DLD1 (cell line): ENCODE results near the gene TRAF3IP3.

Source experiments
- in situ Hi-C: cut with HindIII; loops from 2 replicates; pipeline ENCODE4 v1.10.0; 2017; ENCODE audit warnings: low sequenced_read_pairs

The TRAF3IP3 gene

GRCh38 chr1:209766051-209766450, 10.2 kb downstream of the TRAF3IP3 start:
- in situ Hi-C loops = no loop called here

- in situ Hi-C loops = no loop called here
Measured at GRCh38 chr1:209767096-209767495, 11.2 kb downstream of the TRAF3IP3 start.

GRCh38 chr1:209767706-209768105, 11.9 kb downstream of the TRAF3IP3 start:
- in situ Hi-C loops = no loop called here

GRCh38 chr1:209768354-209768774, 12.5 kb downstream of the TRAF3IP3 start:
- in situ Hi-C loops = no loop called here

GRCh38 chr1:209769171-209769904, 13.5 kb downstream of the TRAF3IP3 start:
- in situ Hi-C loops = no loop called here

GRCh38 chr1:209769971-209770370, 14.1 kb downstream of the TRAF3IP3 start:
- in situ Hi-C loops = no loop called here

- in situ Hi-C loops = no loop called here
Measured at GRCh38 chr1:209770636-209771415, 15.0 kb downstream of the TRAF3IP3 start.

GRCh38 chr1:209772126-209772525, 16.3 kb downstream of the TRAF3IP3 start:
- in situ Hi-C loops = no loop called here

GRCh38 chr1:209774592-209774991, 18.7 kb downstream of the TRAF3IP3 start:
- in situ Hi-C loops = no loop called here

GRCh38 chr1:209775678-209776077, 19.8 kb downstream of the TRAF3IP3 start:
- in situ Hi-C loops = no loop called here

GRCh38 chr1:209777587-209777986, 21.7 kb downstream of the TRAF3IP3 start:
- in situ Hi-C loops = no loop called here

- in situ Hi-C loops = no loop called here
Measured at GRCh38 chr1:209778102-209778501, 22.2 kb downstream of the TRAF3IP3 start.

- in situ Hi-C loops = no loop called here
Measured at GRCh38 chr1:209780268-209780667, 24.4 kb downstream of the TRAF3IP3 start.

GRCh38 chr1:209783386-209783785, 27.5 kb downstream of the TRAF3IP3 start:
- in situ Hi-C loops = no loop called here

GRCh38 chr1:209784265-209785169, 28.7 kb downstream of the TRAF3IP3 start, which contains the start of gene C1orf74:
TSS of gene C1orf74 (minus strand) at chr1:209784559. CDS start at chr1:209783634, 925 bp downstream.
- in situ Hi-C loops = no loop called here

- in situ Hi-C loops = no loop called here
Measured at GRCh38 chr1:209785592-209785991, 29.7 kb downstream of the TRAF3IP3 start.

GRCh38 chr1:209786146-209786545, 30.3 kb downstream of the TRAF3IP3 start:
- in situ Hi-C loops = no loop called here

GRCh38 chr1:209787551-209787950, 31.7 kb downstream of the TRAF3IP3 start:
- in situ Hi-C loops = no loop called here

- in situ Hi-C loops = no loop called here
Measured at GRCh38 chr1:209789245-209789644, 33.4 kb downstream of the TRAF3IP3 start.

- in situ Hi-C loops = no loop called here
Measured at GRCh38 chr1:209790286-209791193, 34.7 kb downstream of the TRAF3IP3 start.
